K562 (cell line): ENCODE results near the gene SULT1A1. TPM values are rescaled to one million over a fixed set of nuclear protein-coding genes. Genes with fewer than 3 reads are reported as not detected.
A peak's percentile ranks its signal among the peaks of the same experiment; 100 is the strongest.
"Not testable (repeated sequence)": the region's sequence is repeated elsewhere in the genome, so short reads cannot be mapped to it uniquely, and the experiment has no call there.

Experiments used
- ATF1 ChIP-seq, 2 experiments: fragments of 450-650 bp in 1 of 2; IDR thresholded peaks; 2 replicates each; pipeline ENCODE4 v1.6.1; 2016; ENCODE audit warnings: missing compliant biosample characterization in 1 of 2, missing genetic modification characterization in 1 of 2
- ATF7 ChIP-seq: fragments of 450-650 bp; IDR thresholded peaks from 2 replicates; pipeline ENCODE4 v1.7.1; 2014; ENCODE audit warnings: mild to moderate bottlenecking, moderate library complexity
- ELF1 ChIP-seq: fragments of 200-800 bp; sonication (Bioruptor generic); IDR thresholded peaks from 2 replicates; pipeline ENCODE4 v1.6.1; 2016; ENCODE audit warnings: missing genetic modification characterization, missing compliant biosample characterization
- ETV1 ChIP-seq: fragments of 450-650 bp; conservative IDR thresholded peaks from 2 replicates; pipeline ENCODE4 v1.6.1; 2016; ENCODE audit warnings: missing genetic modification characterization, control low read depth, low read depth, missing compliant biosample characterization
- ETV5 ChIP-seq: sonication (generic); formaldehyde crosslinking; IDR thresholded peaks from 2 replicates; pipeline ENCODE4 v1.4.0; 2020; ENCODE audit warnings: low read depth, mild to moderate bottlenecking, missing genetic modification reagents
- GABPA ChIP-seq: fragments of 200-800 bp; sonication (Bioruptor generic); conservative IDR thresholded peaks from 2 replicates; pipeline ENCODE4 v1.6.1; 2016; ENCODE audit warnings: low read depth, missing genetic modification characterization, missing compliant biosample characterization
- HDAC3 ChIP-seq: fragments of 450-650 bp; IDR thresholded peaks from 2 replicates; pipeline ENCODE4 v1.6.1; 2018; ENCODE audit warnings: borderline replicate concordance, mild to moderate bottlenecking, moderate library complexity; ENCODE audit not compliant: partially characterized antibody
- RAD21 ChIP-seq, 2 experiments: fragments of 250-450 bp in 1 of 2; fragments of 450-650 bp in 1 of 2; sonication (Bioruptor Pico) in 1 of 2; formaldehyde crosslinking in 1 of 2; IDR thresholded peaks in 1 of 2; conservative IDR thresholded peaks in 1 of 2; 2 replicates each; pipeline versions ENCODE4 v1.4.0 to v1.8.0; 2020 to 2022; ENCODE audit warnings: mild to moderate bottlenecking in 2 of 2, moderate library complexity in 1 of 2
- RB1 ChIP-seq: fragments of 450-650 bp; IDR thresholded peaks from 2 replicates; pipeline ENCODE4 v1.6.1; 2017; ENCODE audit warnings: low read depth, mild to moderate bottlenecking
- RFX1 ChIP-seq: fragments of 450-650 bp; IDR thresholded peaks from 2 replicates; pipeline ENCODE4 v1.6.1; 2016; ENCODE audit warnings: mild to moderate bottlenecking, moderate library complexity
- SMC3 ChIP-seq: conservative IDR thresholded peaks from 2 replicates; pipeline ENCODE4 v1.6.1; 2011; ENCODE audit warnings: low read depth, low read length, improper control_type of control experiment; ENCODE audit not compliant: insufficient read depth
- polyA plus RNA-seq, 8 experiments: library from polyadenylated mRNA; depleted of rRNA in 4 of 8; stranded (reverse) in 5 of 8; unstranded in 3 of 8; fragments of >200 nt; fragmentation: Nextera tagmentation in 2 of 8; fragmentation: Illumina TruSeq in 1 of 8; extraction: Ambion mirVana in 2 of 8; extraction: Trizol in 1 of 8; gene quantifications; 2 replicates each; pipeline versions ENCODE4 v1.2.1 to v1.2.3, GENCODE V29; 2011 to 2014; ENCODE audit warnings: inconsistent platforms in 1 of 8, missing spikeins in 1 of 8
- total RNA-seq, 7 experiments: library from RNA; depleted of rRNA in 6 of 7; stranded (reverse); fragments of >200 nt in 6 of 7; fragmentation: Illumina TruSeq in 2 of 7; extraction: Trizol in 2 of 7; gene quantifications; 2 replicates each; pipeline versions ENCODE4 v1.2.1 to v1.2.3, GENCODE V29; 2011 to 2021; ENCODE audit warnings: low replicate concordance in 1 of 7
- TF ChIP-seq, protein P1 (sequence below), 2 experiments: fragments of 450-650 bp; formaldehyde crosslinking in 1 of 2; IDR thresholded peaks; 2 replicates each; pipeline versions ENCODE4 v1.4.0 to v1.6.1; 2014 to 2020; ENCODE audit warnings: mild to moderate bottlenecking in 2 of 2, borderline replicate concordance in 1 of 2, low read depth in 1 of 2
- TF ChIP-seq, protein P2 (sequence below): fragments of 450-650 bp; formaldehyde crosslinking; IDR thresholded peaks from 2 replicates; pipeline ENCODE4 v1.4.0; 2020; ENCODE audit warnings: mild to moderate bottlenecking, moderate library complexity

The SULT1A1 gene
- total and polyA plus RNA-seq, 9 of the 15 experiments (the other 6 are each of a cell fraction or from before 2014, with no cell fraction given): 3.4 to 30.1 (median 16.6) TPM

DNA sequence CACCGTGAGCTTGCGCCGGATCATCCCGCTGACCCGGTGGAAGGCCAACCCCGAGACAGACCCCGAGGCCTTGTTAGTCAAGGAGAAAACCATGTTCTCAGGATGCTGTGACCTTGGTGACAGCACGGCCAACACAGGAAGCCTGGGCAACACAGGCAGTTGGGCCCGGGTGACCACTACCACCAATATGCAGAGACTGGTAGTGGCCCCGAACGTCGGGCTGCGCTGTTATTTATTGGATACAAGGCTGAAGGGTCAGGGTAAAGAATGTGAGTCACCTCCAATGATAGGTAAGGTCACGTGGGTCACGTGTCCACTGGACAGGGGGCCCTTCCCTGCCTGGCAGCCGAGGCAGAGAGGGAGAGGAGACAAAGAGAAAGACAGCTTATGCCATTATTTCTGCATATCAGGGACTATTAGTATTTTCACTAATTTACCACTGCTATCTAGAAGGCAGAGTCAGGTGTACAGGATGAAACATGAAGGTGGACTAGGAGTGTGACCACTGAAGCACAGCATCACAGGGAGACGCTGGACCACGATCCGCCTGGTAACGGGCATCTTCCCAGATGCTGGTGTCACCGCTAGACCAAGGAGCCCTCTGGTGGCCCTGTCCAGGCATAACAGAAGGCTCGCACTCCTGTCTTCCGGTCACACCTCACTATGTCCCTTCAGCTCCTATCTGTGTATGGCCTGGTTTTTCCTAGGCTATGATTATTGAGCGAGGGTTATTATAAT, 5.8 kb upstream of the SULT1A1 start (continued):
- TF ChIP-seq, protein P1, sequence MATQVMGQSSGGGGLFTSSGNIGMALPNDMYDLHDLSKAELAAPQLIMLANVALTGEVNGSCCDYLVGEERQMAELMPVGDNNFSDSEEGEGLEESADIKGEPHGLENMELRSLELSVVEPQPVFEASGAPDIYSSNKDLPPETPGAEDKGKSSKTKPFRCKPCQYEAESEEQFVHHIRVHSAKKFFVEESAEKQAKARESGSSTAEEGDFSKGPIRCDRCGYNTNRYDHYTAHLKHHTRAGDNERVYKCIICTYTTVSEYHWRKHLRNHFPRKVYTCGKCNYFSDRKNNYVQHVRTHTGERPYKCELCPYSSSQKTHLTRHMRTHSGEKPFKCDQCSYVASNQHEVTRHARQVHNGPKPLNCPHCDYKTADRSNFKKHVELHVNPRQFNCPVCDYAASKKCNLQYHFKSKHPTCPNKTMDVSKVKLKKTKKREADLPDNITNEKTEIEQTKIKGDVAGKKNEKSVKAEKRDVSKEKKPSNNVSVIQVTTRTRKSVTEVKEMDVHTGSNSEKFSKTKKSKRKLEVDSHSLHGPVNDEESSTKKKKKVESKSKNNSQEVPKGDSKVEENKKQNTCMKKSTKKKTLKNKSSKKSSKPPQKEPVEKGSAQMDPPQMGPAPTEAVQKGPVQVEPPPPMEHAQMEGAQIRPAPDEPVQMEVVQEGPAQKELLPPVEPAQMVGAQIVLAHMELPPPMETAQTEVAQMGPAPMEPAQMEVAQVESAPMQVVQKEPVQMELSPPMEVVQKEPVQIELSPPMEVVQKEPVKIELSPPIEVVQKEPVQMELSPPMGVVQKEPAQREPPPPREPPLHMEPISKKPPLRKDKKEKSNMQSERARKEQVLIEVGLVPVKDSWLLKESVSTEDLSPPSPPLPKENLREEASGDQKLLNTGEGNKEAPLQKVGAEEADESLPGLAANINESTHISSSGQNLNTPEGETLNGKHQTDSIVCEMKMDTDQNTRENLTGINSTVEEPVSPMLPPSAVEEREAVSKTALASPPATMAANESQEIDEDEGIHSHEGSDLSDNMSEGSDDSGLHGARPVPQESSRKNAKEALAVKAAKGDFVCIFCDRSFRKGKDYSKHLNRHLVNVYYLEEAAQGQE (IDR thresholded peaks at IDR 0.05; ENCODE audit: borderline replicate concordance): peak; percentile 74
- TF ChIP-seq, protein P1 (CRISPR knock-in tag; IDR thresholded peaks at IDR 0.05; ENCODE audit: low read depth): not testable (repeated sequence)
- TF ChIP-seq HDAC3 (peak; percentile 40), ETV1 (tag) (peak; percentile 79), ATF1 (tag; IDR thresholded peaks at IDR 0.05) (peak; percentile 18; the same call in 1 of the 2 replicates), ATF7 (peak; percentile 25; the same call in 1 of the 2 replicates), SMC3 (peak; percentile 58; the same call in 1 of the 2 replicates), RB1 (peak; percentile 60; the same call in 1 of the 2 replicates), ETV5 (CRISPR knock-in tag) (peak; percentile 65), GABPA (tag) (peak; percentile 24; the same call in 1 of the 2 replicates), RFX1 (0 out of 2 replicates have a peak, but pooled peaks have one; percentile 20), ELF1 (peak; percentile 43; the same call in 1 of the 2 replicates), RAD21 (CRISPR knock-in tag; conservative IDR thresholded peaks at IDR 0.05 in 1 of 2, IDR thresholded peaks at IDR 0.05 in 1 of 2) (peak; percentile 71 to 90)
- TF ChIP-seq ATF1 (CRISPR knock-in tag; IDR thresholded peaks at IDR 0.05): not testable (repeated sequence)
- TF ChIP-seq, protein P2, sequence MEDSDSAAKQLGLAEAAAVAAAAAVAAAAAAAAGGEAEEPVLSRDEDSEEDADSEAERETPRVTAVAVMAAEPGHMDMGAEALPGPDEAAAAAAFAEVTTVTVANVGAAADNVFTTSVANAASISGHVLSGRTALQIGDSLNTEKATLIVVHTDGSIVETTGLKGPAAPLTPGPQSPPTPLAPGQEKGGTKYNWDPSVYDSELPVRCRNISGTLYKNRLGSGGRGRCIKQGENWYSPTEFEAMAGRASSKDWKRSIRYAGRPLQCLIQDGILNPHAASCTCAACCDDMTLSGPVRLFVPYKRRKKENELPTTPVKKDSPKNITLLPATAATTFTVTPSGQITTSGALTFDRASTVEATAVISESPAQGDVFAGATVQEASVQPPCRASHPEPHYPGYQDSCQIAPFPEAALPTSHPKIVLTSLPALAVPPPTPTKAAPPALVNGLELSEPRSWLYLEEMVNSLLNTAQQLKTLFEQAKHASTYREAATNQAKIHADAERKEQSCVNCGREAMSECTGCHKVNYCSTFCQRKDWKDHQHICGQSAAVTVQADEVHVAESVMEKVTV (CRISPR knock-in tag): peak; percentile 56; the same call in 1 of the 2 replicates
